ENCODE data around the gene DOK6.

DOK6 gene

GRCh38 chr18:69691008-69691760 is 290.5 kb downstream of the DOK6 start:
- DNase-seq, result no peak

- DNase-seq, result no peak
Observed at GRCh38 chr18:69697069-69697468, 296.4 kb downstream of the DOK6 start.

GRCh38 chr18:69697689-69698088 is 297.0 kb downstream of the DOK6 start:
- DNase-seq, result no peak

- no peak for DNase-seq
Observed at GRCh38 chr18:69701305-69701704, 300.6 kb downstream of the DOK6 start.

GRCh38 chr18:69703461-69703860 is 302.8 kb downstream of the DOK6 start:
- no peak for DNase-seq

- DNase-seq, result no peak
Observed at GRCh38 chr18:69705987-69706386, 305.3 kb downstream of the DOK6 start.

- DNase-seq, result no peak
Observed at GRCh38 chr18:69708844-69709243, 308.2 kb downstream of the DOK6 start.

- no peak for DNase-seq
Observed at GRCh38 chr18:69715191-69715795, 314.6 kb downstream of the DOK6 start.

- no peak for DNase-seq
Observed at GRCh38 chr18:69717586-69717985, 316.9 kb downstream of the DOK6 start.

GRCh38 chr18:69718912-69719547 is 318.3 kb downstream of the DOK6 start:
- DNase-seq, result no peak

GRCh38 chr18:69720422-69720821 is 319.7 kb downstream of the DOK6 start:
- DNase-seq, result no peak

- DNase-seq, result no peak
Observed at GRCh38 chr18:69723434-69723833, 322.7 kb downstream of the DOK6 start.

- DNase-seq, result no peak
Observed at GRCh38 chr18:69725009-69725408, 324.3 kb downstream of the DOK6 start.

GRCh38 chr18:69725855-69726508 is 325.3 kb downstream of the DOK6 start:
- DNase-seq, result no peak

GRCh38 chr18:69727912-69728572 is 327.4 kb downstream of the DOK6 start:
- no peak for DNase-seq

GRCh38 chr18:69730664-69731063 is 330.0 kb downstream of the DOK6 start:
- no peak for DNase-seq

GRCh38 chr18:69734536-69734935 is 333.8 kb downstream of the DOK6 start:
- DNase-seq, result no peak

GRCh38 chr18:69736730-69737129 is 336.0 kb downstream of the DOK6 start:
- no peak for DNase-seq

GRCh38 chr18:69737851-69738250 is 337.2 kb downstream of the DOK6 start:
- DNase-seq, result no peak

GRCh38 chr18:69747388-69747787 is 346.7 kb downstream of the DOK6 start:
- DNase-seq, result no peak

GRCh38 chr18:69752737-69753380 is 352.2 kb downstream of the DOK6 start:
- DNase-seq, result no peak

- DNase-seq, result no peak
Observed at GRCh38 chr18:69754108-69754507, 353.4 kb downstream of the DOK6 start.

GRCh38 chr18:69755041-69755440 is 354.4 kb downstream of the DOK6 start:
- no peak for DNase-seq

All from T-helper 9 cell (primary cell).